Adrenal gland (tissue), 5 donors: ENCODE data around the gene TRDN.

Experiments
- CTCF ChIP-seq, 6 experiments: fragments of 450-650 bp in 4 of 6; fragments of 200-600 bp in 2 of 6; sonication (generic) in 1 of 6; IDR thresholded peaks; 1 replicate in 5 of 6; 2 replicates in 1 of 6; pipeline versions ENCODE4 v1.5.1 to v1.8.0; 2016 to 2021; ENCODE audit warnings: antibody characterized with exemption in 6 of 6, mild to moderate bottlenecking in 2 of 6, moderate library complexity in 1 of 6
- POLR2A ChIP-seq, 2 donors: fragments of 450-650 bp; IDR thresholded peaks; one replicate each; pipeline ENCODE4 v1.6.1; 2017; ENCODE audit warnings: antibody characterized with exemption in 2 of 2, mild to moderate bottlenecking in 2 of 2, moderate library complexity in 1 of 2
- donor health status: DM: no; HTN: no; CAD: no.

GRCh38 chr6:123533862-123534648 is 102.7 kb downstream of the TRDN start:
- TF ChIP-seq CTCF (IDR thresholded peaks at IDR 0.05) (no peak), POLR2A (IDR thresholded peaks at IDR 0.05) (no peak)
